Neural cell (in vitro differentiated cells): Measurements from ENCODE around the gene SEMA6A. TPM values are rescaled to one million over a fixed set of nuclear protein-coding genes. Genes with fewer than 3 reads are reported as not detected.

Experiments
- H2AFZ ChIP-seq: fragments of 200-600, 300-800 bp; sonication (generic), shearing (Covaris generic); 2 replicates; pipeline ENCODE4 v1.6.0; 2014; ENCODE audit warnings: low read depth, mild to moderate bottlenecking, antibody characterized with exemption, low read length, moderate library complexity
- H3F3A ChIP-seq: fragments of 200-600 bp; shearing (Covaris generic); 2 replicates; pipeline ENCODE4 v1.6.1; 2016; ENCODE audit warnings: mild to moderate bottlenecking, moderate library complexity, mixed read lengths, antibody characterized with exemption, low read length; ENCODE audit not compliant: insufficient read depth, poor library complexity, severe bottlenecking
- H3K27ac ChIP-seq: fragments of 200-600, 300-800 bp; sonication (generic), shearing (Covaris generic); 2 replicates; pipeline ENCODE4 v1.5.1; 2014; ENCODE audit warnings: mild to moderate bottlenecking, low read length, moderate library complexity
- H3K27me3 ChIP-seq: fragments of 300-800, 200-600 bp; sonication (generic), shearing (Covaris generic); 2 replicates; pipeline ENCODE4 v1.6.0; 2014; ENCODE audit warnings: mild to moderate bottlenecking, low read depth, low read length, moderate library complexity; ENCODE audit not compliant: insufficient read depth
- H3K36me3 ChIP-seq: fragments of 300-800, 200-600 bp; sonication (generic), shearing (Covaris generic); 2 replicates; pipeline ENCODE4 v1.5.1; 2014; ENCODE audit warnings: mild to moderate bottlenecking, antibody characterized with exemption, low read length, moderate library complexity; ENCODE audit not compliant: insufficient read depth
- H3K4me2 ChIP-seq: fragments of 300-800, 200-600 bp; sonication (generic), shearing (Covaris generic); 2 replicates; pipeline ENCODE4 v1.6.0; 2014; ENCODE audit warnings: mild to moderate bottlenecking, low read length
- H3K4me3 ChIP-seq: fragments of 300-800, 200-600 bp; sonication (generic), shearing (Covaris generic); 2 replicates; pipeline ENCODE4 v1.5.1; 2014; ENCODE audit warnings: mild to moderate bottlenecking, low read length, moderate library complexity
- H3K79me2 ChIP-seq: fragments of 200-600 bp; shearing (Covaris generic); replicated peaks from 2 replicates; pipeline ENCODE4 v1.6.0; 2014; ENCODE audit warnings: mild to moderate bottlenecking, low read length, moderate library complexity; ENCODE audit not compliant: insufficient read depth
- H3K9ac ChIP-seq: fragments of 300-800, 200-600 bp; sonication (generic), shearing (Covaris generic); 2 replicates; pipeline ENCODE4 v1.6.1; 2016; ENCODE audit warnings: mild to moderate bottlenecking, low read length, mixed read lengths
- H3K9me2 ChIP-seq: fragments of 200-600 bp; shearing (Covaris generic); 2 replicates; pipeline ENCODE4 v1.6.1; 2016; ENCODE audit warnings: mild to moderate bottlenecking, low read length, mixed read lengths; ENCODE audit not compliant: insufficient read depth
- H3K9me3 ChIP-seq: fragments of 200-600, 300-800 bp; sonication (generic), shearing (Covaris generic); 2 replicates; pipeline ENCODE4 v1.6.1; 2016; ENCODE audit warnings: mild to moderate bottlenecking, mixed run types, low read length, moderate library complexity, mixed read lengths
- H4K20me1 ChIP-seq: fragments of 200-600 bp; shearing (Covaris generic); 2 replicates; pipeline ENCODE4 v1.6.1; 2016; ENCODE audit warnings: mild to moderate bottlenecking, mixed run types; ENCODE audit not compliant: insufficient read depth
- CTCF ChIP-seq: fragments of 450-650 bp; IDR thresholded peaks from 2 replicates; pipeline ENCODE4 v1.5.1; 2014; ENCODE audit warnings: antibody characterized with exemption, mild to moderate bottlenecking, moderate library complexity; ENCODE audit not compliant: poor library complexity, severe bottlenecking
- EP300 ChIP-seq: fragments of 450-650 bp; conservative IDR thresholded peaks from 2 replicates; pipeline ENCODE4 v1.6.1; 2014; ENCODE audit warnings: antibody characterized with exemption, mild to moderate bottlenecking, moderate library complexity; ENCODE audit not compliant: poor library complexity, severe bottlenecking
- EZH2 ChIP-seq: fragments of 200-600, 300-800 bp; shearing (Covaris generic), sonication (generic); IDR thresholded peaks from 2 replicates; pipeline ENCODE4 v1.6.1; 2014; ENCODE audit warnings: antibody characterized with exemption, low read length, borderline replicate concordance, mild to moderate bottlenecking; ENCODE audit not compliant: insufficient read depth, poor library complexity, severe bottlenecking
- MXI1 ChIP-seq: fragments of 450-650 bp; conservative IDR thresholded peaks from 2 replicates; pipeline ENCODE4 v1.6.1; 2014; ENCODE audit warnings: antibody characterized with exemption, mild to moderate bottlenecking; ENCODE audit not compliant: poor library complexity, severe bottlenecking
- POLR2AphosphoS5 ChIP-seq: IDR thresholded peaks from 2 replicates; pipeline ENCODE4 v1.6.1; 2012
- RAD21 ChIP-seq: fragments of 450-650 bp; conservative IDR thresholded peaks from 2 replicates; pipeline ENCODE4 v1.6.1; 2014; ENCODE audit warnings: antibody characterized with exemption, mild to moderate bottlenecking, moderate library complexity
- REST ChIP-seq: IDR thresholded peaks from 2 replicates; pipeline ENCODE4 v1.6.1; 2012; ENCODE audit warnings: borderline replicate concordance
- SMC3 ChIP-seq: fragments of 450-650 bp; conservative IDR thresholded peaks from 2 replicates; pipeline ENCODE4 v1.6.1; 2014; ENCODE audit warnings: antibody characterized with exemption, mild to moderate bottlenecking, moderate library complexity; ENCODE audit not compliant: poor library complexity
- TAF1 ChIP-seq: IDR thresholded peaks from 2 replicates; pipeline ENCODE4 v1.6.1; 2012; ENCODE audit warnings: low read depth
- polyA plus RNA-seq: library from polyadenylated mRNA; depleted of rRNA; stranded (reverse); fragments of >200 nt; gene quantifications from 2 replicates; pipeline ENCODE4 v1.2.3, GENCODE V29; 2014

SEMA6A gene
- polyA plus RNA-seq, 1 donor from 2014 or later: 6.5 TPM

- no peak overlapping the region for H3K9ac ChIP-seq
- TF ChIP-seq MXI1: no peak
- TF ChIP-seq POLR2AphosphoS5: no peak
- TF ChIP-seq EZH2: no peak
These were observed 135.6 kb downstream of the SEMA6A start for GRCh38 chr5:116438979-116439554.

GRCh38 chr5:116437922-116438578 lies 136.6 kb downstream of the SEMA6A start:
- Histone ChIP-seq H3K9me3 (no peaks in the 10 kb centered on the region), H3K4me3 (no peak overlapping the region), H3K27me3 (no peaks in the 10 kb centered on the region), H3K36me3 (no peaks in the 10 kb centered on the region), H3K4me2 (no peak overlapping the region), H3F3A (no peaks in the 10 kb centered on the region), H3K9ac (no peak overlapping the region), H2AFZ (no peak overlapping the region), H3K79me2 (no peaks in the 10 kb centered on the region), H4K20me1 (no peaks in the 10 kb centered on the region), H3K27ac (no peak overlapping the region), H3K9me2 (no peaks in the 10 kb centered on the region)
- TF ChIP-seq POLR2AphosphoS5 (no peak), SMC3 (no peak), EZH2 (no peak), RAD21 (no peak), MXI1 (no peak), EP300 (no peak), CTCF (no peak), REST (no peak), TAF1 (no peak)

More at GRCh38 chr5:116438979-116439554, 135.6 kb downstream of the SEMA6A start:
- no peak overlapping the region for H3K4me2 ChIP-seq
- no peaks in the 10 kb centered on the region for H3K79me2 ChIP-seq
- H3K4me3 ChIP-seq: no peak overlapping the region
- no peak overlapping the region for H3K27ac ChIP-seq
- no peaks in the 10 kb centered on the region for H3F3A ChIP-seq
- H3K9me2 ChIP-seq: no peaks in the 10 kb centered on the region
- no peaks in the 10 kb centered on the region for H3K36me3 ChIP-seq
- H3K27me3 ChIP-seq: no peaks in the 10 kb centered on the region
- no peak overlapping the region for H2AFZ ChIP-seq
- H3K9me3 ChIP-seq: no peaks in the 10 kb centered on the region
- H4K20me1 ChIP-seq: no peaks in the 10 kb centered on the region
